Osteoblast (primary cell): ENCODE data around the gene NUDT16L1. TPM values are rescaled to one million over a fixed set of nuclear protein-coding genes. Genes with fewer than 3 reads are reported as not detected.

Source experiments
- DNase-seq: peaks from one replicate; pipeline ENCODE4 v3.0.0; 2011; ENCODE audit warnings: low spot score, mixed read lengths; ENCODE audit not compliant: insufficient read length; ENCODE audit errors: missing footprints
- H2AFZ ChIP-seq: 2 replicates; pipeline ENCODE4 v1.6.0; 2011; ENCODE audit warnings: mild to moderate bottlenecking, low read length
- H3K27ac ChIP-seq: 2 replicates; pipeline ENCODE4 v1.5.1; 2011; ENCODE audit warnings: mild to moderate bottlenecking, low read depth, low read length, moderate library complexity
- H3K27me3 ChIP-seq: 2 replicates; pipeline ENCODE4 v1.6.0; 2012; ENCODE audit warnings: mild to moderate bottlenecking, control low read depth, inconsistent platforms, low read length, moderate library complexity; ENCODE audit not compliant: insufficient read depth
- H3K36me3 ChIP-seq: 2 replicates; pipeline ENCODE4 v1.5.1; 2011; ENCODE audit warnings: mild to moderate bottlenecking, low read length, control low read depth, moderate library complexity; ENCODE audit not compliant: insufficient read depth
- H3K4me1 ChIP-seq: 2 replicates; pipeline ENCODE4 v1.5.1; 2011; ENCODE audit warnings: mild to moderate bottlenecking, low read length, control low read depth, moderate library complexity; ENCODE audit not compliant: insufficient read depth
- H3K4me2 ChIP-seq: 2 replicates; pipeline ENCODE4 v1.6.0; 2011; ENCODE audit warnings: mild to moderate bottlenecking, low read length; ENCODE audit not compliant: insufficient read depth
- H3K4me3 ChIP-seq: fragments of 200-600 bp; sonication (generic); 3 replicates; pipeline ENCODE4 v1.5.1; 2012; ENCODE audit warnings: mild to moderate bottlenecking, low read length, inconsistent platforms; ENCODE audit not compliant: insufficient read depth
- H3K79me2 ChIP-seq: 2 replicates; pipeline ENCODE4 v1.6.0; 2012; ENCODE audit warnings: mild to moderate bottlenecking, low read length, control low read depth, inconsistent platforms; ENCODE audit not compliant: insufficient read depth
- H3K9me3 ChIP-seq: 2 replicates; pipeline ENCODE4 v1.5.1; 2011; ENCODE audit warnings: low read depth, low read length, control low read depth
- H4K20me1 ChIP-seq: 2 replicates; pipeline ENCODE4 v1.6.0; 2012; ENCODE audit warnings: mild to moderate bottlenecking, low read length, control low read depth; ENCODE audit not compliant: insufficient read depth
- CTCF ChIP-seq: IDR thresholded peaks from 2 replicates; pipeline ENCODE4 v1.5.1; 2011; ENCODE audit warnings: mild to moderate bottlenecking, low read depth, low read length, moderate library complexity; ENCODE audit errors: extremely low read depth
- total RNA-seq: library from RNA; depleted of rRNA; stranded (reverse); fragments of >200 nt; gene quantifications from 2 replicates; pipeline ENCODE4 v1.2.3, GENCODE V29; 2012

The NUDT16L1 gene
- total RNA-seq, 1 donor: 18.1 TPM

GRCh38 chr16:4733211-4733742, 39.9 kb downstream of the NUDT16L1 start:
- H3K36me3 ChIP-seq: peaks cover 27% of the 10 kb centered on the region
- no peaks in the 10 kb centered on the region for H3K9me3 ChIP-seq
- peaks cover 35% of the 10 kb centered on the region for H3K79me2 ChIP-seq
- H3K27ac ChIP-seq: peak overlapping the region; percentile 24
- H3K4me1 ChIP-seq: peaks cover 6% of the 10 kb centered on the region
- H3K27me3 ChIP-seq: no peaks in the 10 kb centered on the region
- H2AFZ ChIP-seq: peak overlapping the region; percentile 89
- H3K4me2 ChIP-seq: peak overlapping the region; percentile 94
- H4K20me1 ChIP-seq: no peaks in the 10 kb centered on the region
- no peak for DNase-seq
- peak overlapping the region; percentile 99 for H3K4me3 ChIP-seq
- no peak for TF ChIP-seq CTCF

- Histone ChIP-seq H3K4me3 (peak overlapping the region; percentile 99), H4K20me1 (no peaks in the 10 kb centered on the region), H3K9me3 (no peaks in the 10 kb centered on the region), H2AFZ (peak overlapping the region; percentile 89), H3K36me3 (peaks cover 23% of the 10 kb centered on the region), H3K4me1 (peaks cover 6% of the 10 kb centered on the region), H3K79me2 (peaks cover 35% of the 10 kb centered on the region), H3K27ac (peak overlapping the region; percentile 24), H3K27me3 (no peaks in the 10 kb centered on the region), H3K4me2 (peak overlapping the region; percentile 94)
- DNase-seq: peak; percentile 80
- TF ChIP-seq CTCF: no peak
Measured at GRCh38 chr16:4733747-4734062, 40.3 kb downstream of the NUDT16L1 start.

GRCh38 chr16:4734063-4734729, 40.8 kb downstream of the NUDT16L1 start, which contains the start of the genes ANKS3 and DNAAF8:
TSS of gene ANKS3 (minus strand) at chr16:4734271. CDS start at chr16:4730149, 4,122 bp downstream.
TSS of gene DNAAF8 (plus strand) at chr16:4734537. CDS start at chr16:4736515, 1,978 bp downstream.
- H3K27me3 ChIP-seq: no peaks in the 10 kb centered on the region
- peaks cover 33% of the 10 kb centered on the region for H3K79me2 ChIP-seq
- no peak for TF ChIP-seq CTCF
- H3K4me3 ChIP-seq: peak within 1 kb of the TSS; percentile 99
- peaks cover 18% of the 10 kb centered on the region for H3K36me3 ChIP-seq
- peak within 1 kb of the TSS; percentile 83 for H3K27ac ChIP-seq
- DNase-seq: peak; percentile 100
- no peaks in the 10 kb centered on the region for H4K20me1 ChIP-seq
- H3K4me2 ChIP-seq: peak within 1 kb of the TSS; percentile 94
- peaks cover 6% of the 10 kb centered on the region for H3K4me1 ChIP-seq
- H2AFZ ChIP-seq: peak within 1 kb of the TSS; percentile 97
- no peaks in the 10 kb centered on the region for H3K9me3 ChIP-seq

- DNase-seq: peak; percentile 97
- no peak for TF ChIP-seq CTCF
- H3K27me3 ChIP-seq: no peaks in the 10 kb centered on the region
- H3K27ac ChIP-seq: peak overlapping the region; percentile 83
- H2AFZ ChIP-seq: peak overlapping the region; percentile 97
- H3K36me3 ChIP-seq: peaks cover 10% of the 10 kb centered on the region
- no peaks in the 10 kb centered on the region for H3K9me3 ChIP-seq
- peak overlapping the region; percentile 94 for H3K4me2 ChIP-seq
- peaks cover 6% of the 10 kb centered on the region for H3K4me1 ChIP-seq
- peak overlapping the region; percentile 99 for H3K4me3 ChIP-seq
- H4K20me1 ChIP-seq: no peaks in the 10 kb centered on the region
- H3K79me2 ChIP-seq: peaks cover 31% of the 10 kb centered on the region
Measured at GRCh38 chr16:4734730-4735535, 41.6 kb downstream of the NUDT16L1 start.
